ENCODE measurements around the gene AAGAB. TPM values are rescaled to one million over a fixed set of nuclear protein-coding genes. Genes with fewer than 3 reads are reported as not detected.

AAGAB gene
- total RNA-seq, 1 donor from 2014 or later = 20.9 TPM

DNA sequence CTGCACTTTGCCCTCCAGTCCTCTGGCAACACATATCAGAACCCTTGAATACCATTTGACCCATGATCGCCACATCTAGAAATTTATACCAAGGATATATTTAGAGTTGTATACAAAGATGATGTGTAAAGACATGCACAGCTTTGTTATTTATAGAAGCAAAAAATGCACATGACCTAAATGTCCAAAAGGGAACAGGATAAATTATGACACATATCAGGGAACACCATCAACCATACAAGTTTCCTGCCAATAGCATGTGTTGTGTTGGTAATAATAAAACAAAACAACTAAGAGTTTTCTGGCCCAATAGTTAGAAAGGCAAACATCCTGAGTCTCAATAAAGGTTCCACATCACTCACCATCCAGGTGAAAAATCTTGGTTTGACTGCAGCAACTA, 51.5 kb downstream of the AAGAB start:
- TF ChIP-seq, protein P1, sequence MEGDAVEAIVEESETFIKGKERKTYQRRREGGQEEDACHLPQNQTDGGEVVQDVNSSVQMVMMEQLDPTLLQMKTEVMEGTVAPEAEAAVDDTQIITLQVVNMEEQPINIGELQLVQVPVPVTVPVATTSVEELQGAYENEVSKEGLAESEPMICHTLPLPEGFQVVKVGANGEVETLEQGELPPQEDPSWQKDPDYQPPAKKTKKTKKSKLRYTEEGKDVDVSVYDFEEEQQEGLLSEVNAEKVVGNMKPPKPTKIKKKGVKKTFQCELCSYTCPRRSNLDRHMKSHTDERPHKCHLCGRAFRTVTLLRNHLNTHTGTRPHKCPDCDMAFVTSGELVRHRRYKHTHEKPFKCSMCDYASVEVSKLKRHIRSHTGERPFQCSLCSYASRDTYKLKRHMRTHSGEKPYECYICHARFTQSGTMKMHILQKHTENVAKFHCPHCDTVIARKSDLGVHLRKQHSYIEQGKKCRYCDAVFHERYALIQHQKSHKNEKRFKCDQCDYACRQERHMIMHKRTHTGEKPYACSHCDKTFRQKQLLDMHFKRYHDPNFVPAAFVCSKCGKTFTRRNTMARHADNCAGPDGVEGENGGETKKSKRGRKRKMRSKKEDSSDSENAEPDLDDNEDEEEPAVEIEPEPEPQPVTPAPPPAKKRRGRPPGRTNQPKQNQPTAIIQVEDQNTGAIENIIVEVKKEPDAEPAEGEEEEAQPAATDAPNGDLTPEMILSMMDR (IDR thresholded peaks at IDR 0.05; ENCODE audit: borderline replicate concordance) = no peak
- Histone ChIP-seq H3K27ac (replicated peaks) (no peak overlapping the region), H3K4me1 (peaks cover 55% of the 10 kb centered on the region), H3K4me3 (no peak overlapping the region), H3K27me3 (ENCODE audit: low read depth) (no peaks in the 10 kb centered on the region), H3K9me3 (replicated peaks) (no peaks in the 10 kb centered on the region), H3K36me3 (peaks cover 37% of the 10 kb centered on the region)
- intact Hi-C loops (cut with micrococcal nuclease) = no loop called here
- no peak for DNase-seq

DNA sequence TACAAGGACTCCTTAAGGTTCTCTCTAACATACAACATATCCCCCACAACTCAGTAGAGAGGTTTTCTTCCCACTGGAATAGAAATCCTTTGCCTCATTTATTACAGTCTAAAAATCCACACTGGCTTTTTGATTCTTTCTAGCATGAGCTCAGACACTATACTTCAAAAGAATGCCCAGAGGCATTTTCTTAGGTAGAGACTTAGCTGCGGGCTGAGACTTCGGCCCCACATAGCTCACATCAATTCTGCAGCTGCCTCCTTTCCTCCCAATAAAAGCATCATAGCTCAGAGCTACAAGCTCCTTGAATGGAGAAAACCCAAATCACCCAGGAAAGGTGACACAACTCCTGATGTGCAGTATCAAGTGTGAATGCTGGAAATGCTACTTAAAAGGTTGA, 52.4 kb downstream of the AAGAB start:
- TF ChIP-seq, protein P1 (IDR thresholded peaks at IDR 0.05; ENCODE audit: borderline replicate concordance) = no peak
- H3K9me3 ChIP-seq (replicated peaks) = no peaks in the 10 kb centered on the region
- intact Hi-C loops (cut with micrococcal nuclease) = no loop called here
- no peaks in the 10 kb centered on the region for H3K27me3 ChIP-seq (ENCODE audit: low read depth)
- H3K27ac ChIP-seq (replicated peaks) = no peak overlapping the region
- no peak overlapping the region for H3K4me3 ChIP-seq
- H3K4me1 ChIP-seq = peaks cover 59% of the 10 kb centered on the region
- H3K36me3 ChIP-seq = peaks cover 28% of the 10 kb centered on the region
- no peak for DNase-seq

DNA sequence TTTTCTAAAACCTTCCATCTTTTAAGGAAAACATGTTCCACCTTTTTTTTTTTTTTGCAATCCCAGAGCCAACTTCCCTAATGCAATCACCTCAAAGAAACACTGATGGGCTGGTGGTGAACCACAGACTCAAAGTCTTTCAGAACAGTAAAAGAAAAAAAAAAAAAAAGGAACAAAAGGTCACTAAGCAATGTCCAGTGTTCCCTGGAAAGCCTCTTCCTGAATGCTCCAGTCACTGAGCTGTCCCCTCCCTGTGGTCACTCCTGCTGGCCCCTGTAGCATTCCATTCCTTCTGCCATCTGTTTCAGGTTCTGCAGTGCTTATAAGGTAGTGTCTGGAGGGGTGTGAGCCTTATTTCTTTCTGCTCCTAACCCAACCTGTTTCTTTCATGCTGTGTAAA, 53.3 kb downstream of the AAGAB start:
- H3K4me1 ChIP-seq = peaks cover 65% of the 10 kb centered on the region
- H3K27me3 ChIP-seq (ENCODE audit: low read depth) = no peaks in the 10 kb centered on the region
- no peak for DNase-seq
- H3K36me3 ChIP-seq = peaks cover 26% of the 10 kb centered on the region
- intact Hi-C loops (cut with micrococcal nuclease) = no loop called here
- no peak overlapping the region for H3K27ac ChIP-seq (replicated peaks)
- H3K4me3 ChIP-seq = no peak overlapping the region
- TF ChIP-seq, protein P1 (IDR thresholded peaks at IDR 0.05; ENCODE audit: borderline replicate concordance) = no peak
- no peaks in the 10 kb centered on the region for H3K9me3 ChIP-seq (replicated peaks)

DNA sequence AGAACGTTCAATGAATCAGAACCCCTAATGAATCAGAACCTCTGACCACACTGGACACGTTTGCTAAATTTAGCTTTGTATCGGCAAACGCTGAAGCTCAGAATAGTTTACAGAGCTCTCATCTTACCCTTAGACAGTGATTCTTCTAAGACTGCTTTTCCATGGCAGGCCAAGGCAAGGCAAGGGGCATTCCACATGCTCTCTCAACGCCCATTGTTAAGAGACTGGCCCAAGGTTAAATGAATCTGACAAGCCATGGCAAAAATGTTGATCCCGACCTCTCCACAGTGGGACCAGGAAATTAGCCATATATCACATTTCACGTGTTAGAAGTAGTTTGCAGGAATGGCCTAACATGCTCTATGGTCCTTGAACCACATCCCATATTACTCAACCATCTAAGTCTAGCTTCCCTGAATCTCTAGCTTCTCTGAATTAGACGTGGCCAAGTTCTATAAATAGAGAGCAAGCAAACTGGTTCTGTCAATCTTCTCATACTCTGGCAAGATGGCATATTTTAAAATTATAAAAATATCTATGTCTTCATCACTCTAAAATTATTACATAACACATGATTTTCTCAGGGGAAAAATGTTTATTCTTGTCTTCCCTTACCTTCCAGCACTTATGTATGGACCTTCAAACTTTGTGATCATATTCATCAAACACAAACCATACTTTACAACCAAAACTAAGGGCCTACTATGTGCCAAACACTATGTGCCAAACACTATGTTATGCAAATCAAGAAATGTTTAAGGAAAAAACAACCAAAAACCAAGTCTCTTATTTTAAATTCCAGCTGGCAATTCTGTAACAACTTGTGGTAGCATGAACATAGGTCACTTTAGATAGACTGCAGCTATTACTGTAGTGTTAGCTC, 54.3 kb downstream of the AAGAB start:
- H3K27me3 ChIP-seq (ENCODE audit: low read depth) = no peaks in the 10 kb centered on the region
- H3K9me3 ChIP-seq (replicated peaks) = no peaks in the 10 kb centered on the region
- TF ChIP-seq, protein P1 (IDR thresholded peaks at IDR 0.05; ENCODE audit: borderline replicate concordance) = no peak
- no peak for DNase-seq
- peaks cover 20% of the 10 kb centered on the region for H3K36me3 ChIP-seq
- intact Hi-C loops (cut with micrococcal nuclease) = no loop called here
- peaks cover 70% of the 10 kb centered on the region for H3K4me1 ChIP-seq
- no peak overlapping the region for H3K4me3 ChIP-seq
- H3K27ac ChIP-seq (replicated peaks) = peak overlapping the region; percentile 9

DNA sequence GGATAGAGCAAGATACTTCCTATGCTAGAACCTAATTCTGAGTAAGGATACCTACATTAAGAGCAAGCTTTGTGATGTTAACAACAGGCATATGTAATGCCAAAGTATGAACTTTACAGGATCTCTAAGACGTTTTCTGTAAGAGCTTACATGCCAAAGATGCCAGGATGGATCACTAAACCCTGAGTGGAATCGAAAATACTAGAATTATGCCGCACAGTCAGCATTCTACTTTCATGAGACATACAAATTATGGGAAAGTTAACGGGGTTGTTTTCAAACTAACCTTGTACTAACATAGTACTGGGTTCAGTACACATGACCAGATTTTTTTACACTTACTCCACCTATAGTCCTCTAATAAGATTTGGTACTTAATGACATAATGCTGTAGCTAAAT, 55.1 kb downstream of the AAGAB start:
- H3K4me1 ChIP-seq = peaks cover 77% of the 10 kb centered on the region
- TF ChIP-seq, protein P1 (IDR thresholded peaks at IDR 0.05; ENCODE audit: borderline replicate concordance) = no peak
- no peaks in the 10 kb centered on the region for H3K9me3 ChIP-seq (replicated peaks)
- no peak for DNase-seq
- intact Hi-C loops (cut with micrococcal nuclease) = no loop called here
- peaks cover 17% of the 10 kb centered on the region for H3K36me3 ChIP-seq
- H3K27ac ChIP-seq (replicated peaks) = no peak overlapping the region
- H3K27me3 ChIP-seq (ENCODE audit: low read depth) = no peaks in the 10 kb centered on the region
- H3K4me3 ChIP-seq = no peak overlapping the region
